ENCODE measurements around the gene IL1RN. TPM values are rescaled to one million over a fixed set of nuclear protein-coding genes. Genes with fewer than 3 reads are reported as not detected.

Gene IL1RN
- total RNA-seq, 1 donor from 2014 or later, result not detected

DNA sequence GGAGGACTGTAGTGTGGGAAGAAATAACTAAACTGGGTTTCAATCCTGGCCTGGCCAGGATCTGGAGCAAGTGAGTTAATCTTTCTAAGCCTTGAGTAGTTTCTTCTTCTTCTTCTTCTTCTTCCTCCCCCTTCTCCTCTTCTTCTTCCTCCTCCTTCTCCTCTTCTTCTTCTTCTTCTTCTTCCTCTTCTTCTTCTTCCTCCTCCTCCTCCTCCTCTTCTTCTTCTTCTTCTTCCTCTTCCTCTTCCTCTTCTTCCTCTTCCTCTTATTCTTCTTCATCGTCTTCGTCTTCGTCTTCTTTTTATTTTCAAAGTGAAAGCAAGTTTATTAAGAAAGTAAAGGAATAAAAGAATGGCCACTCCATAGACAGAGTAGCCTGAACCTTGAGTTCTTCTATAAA lies 6.5 kb upstream of the IL1RN start:
- DNase-seq (ENCODE audit: low spot score), result no peak
- Mint-ChIP-seq H3K9me3 (ENCODE audit: unreplicated experiment) (no peaks in the 10 kb centered on the region), H3K27ac (ENCODE audit: unreplicated experiment) (no peak overlapping the region), H3K4me3 (ENCODE audit: unreplicated experiment) (no peak overlapping the region), H3K36me3 (ENCODE audit: low read depth, unreplicated experiment) (no peaks in the 10 kb centered on the region), H3K27me3 (ENCODE audit: unreplicated experiment) (peaks cover 4% of the 10 kb centered on the region), H3K4me1 (ENCODE audit: unreplicated experiment) (peaks cover 18% of the 10 kb centered on the region)
- TF ChIP-seq, protein P1, sequence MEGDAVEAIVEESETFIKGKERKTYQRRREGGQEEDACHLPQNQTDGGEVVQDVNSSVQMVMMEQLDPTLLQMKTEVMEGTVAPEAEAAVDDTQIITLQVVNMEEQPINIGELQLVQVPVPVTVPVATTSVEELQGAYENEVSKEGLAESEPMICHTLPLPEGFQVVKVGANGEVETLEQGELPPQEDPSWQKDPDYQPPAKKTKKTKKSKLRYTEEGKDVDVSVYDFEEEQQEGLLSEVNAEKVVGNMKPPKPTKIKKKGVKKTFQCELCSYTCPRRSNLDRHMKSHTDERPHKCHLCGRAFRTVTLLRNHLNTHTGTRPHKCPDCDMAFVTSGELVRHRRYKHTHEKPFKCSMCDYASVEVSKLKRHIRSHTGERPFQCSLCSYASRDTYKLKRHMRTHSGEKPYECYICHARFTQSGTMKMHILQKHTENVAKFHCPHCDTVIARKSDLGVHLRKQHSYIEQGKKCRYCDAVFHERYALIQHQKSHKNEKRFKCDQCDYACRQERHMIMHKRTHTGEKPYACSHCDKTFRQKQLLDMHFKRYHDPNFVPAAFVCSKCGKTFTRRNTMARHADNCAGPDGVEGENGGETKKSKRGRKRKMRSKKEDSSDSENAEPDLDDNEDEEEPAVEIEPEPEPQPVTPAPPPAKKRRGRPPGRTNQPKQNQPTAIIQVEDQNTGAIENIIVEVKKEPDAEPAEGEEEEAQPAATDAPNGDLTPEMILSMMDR (IDR thresholded peaks at IDR 0.05; ENCODE audit: unreplicated experiment), result no peak

DNA sequence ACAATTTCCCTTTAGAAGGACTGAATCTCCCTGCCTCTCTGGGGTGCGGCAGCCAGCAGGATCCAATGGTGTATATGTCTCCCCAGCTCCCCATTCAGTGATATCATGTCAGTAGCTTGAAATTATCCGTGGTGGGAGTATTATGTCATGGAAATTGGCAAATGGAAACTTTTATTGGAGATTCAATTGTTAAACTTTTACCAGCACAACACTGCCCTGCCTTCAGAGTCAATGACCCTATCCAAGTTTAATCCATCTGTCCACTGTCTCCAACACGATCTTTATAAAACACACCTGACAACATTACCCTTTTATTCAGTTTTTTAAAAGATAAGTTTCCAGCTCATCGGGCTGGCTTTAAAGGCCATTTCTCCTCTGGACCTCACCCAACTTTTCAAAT lies 5.0 kb upstream of the IL1RN start:
- Mint-ChIP-seq H3K9me3 (ENCODE audit: unreplicated experiment) (no peaks in the 10 kb centered on the region), H3K27ac (ENCODE audit: unreplicated experiment) (no peak overlapping the region), H3K4me3 (ENCODE audit: unreplicated experiment) (no peak overlapping the region), H3K36me3 (ENCODE audit: low read depth, unreplicated experiment) (no peaks in the 10 kb centered on the region), H3K4me1 (ENCODE audit: unreplicated experiment) (peaks cover 30% of the 10 kb centered on the region), H3K27me3 (ENCODE audit: unreplicated experiment) (peaks cover 4% of the 10 kb centered on the region)
- TF ChIP-seq, protein P1 (IDR thresholded peaks at IDR 0.05; ENCODE audit: unreplicated experiment), result no peak
- no peak for DNase-seq (ENCODE audit: low spot score)

DNA sequence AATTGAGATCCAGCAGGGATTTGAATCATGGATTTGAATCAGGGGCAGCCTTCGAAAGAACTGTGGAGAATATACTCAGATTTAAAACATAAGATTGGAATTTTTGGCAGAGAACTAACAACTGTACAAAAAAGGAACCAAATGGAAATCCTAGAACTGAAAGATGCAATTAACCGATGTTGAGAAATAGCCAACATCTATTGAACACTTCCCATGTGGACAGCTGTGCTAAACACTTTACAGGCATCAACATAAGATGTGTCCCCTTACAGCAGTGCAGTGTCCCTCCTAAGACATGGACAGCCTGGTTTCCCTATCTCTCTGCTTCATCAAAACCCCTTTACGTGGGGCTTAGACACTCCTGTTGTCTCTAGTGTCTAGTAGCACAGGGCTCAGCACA lies 3.7 kb upstream of the IL1RN start:
- no peak for DNase-seq (ENCODE audit: low spot score)
- TF ChIP-seq, protein P1 (IDR thresholded peaks at IDR 0.05; ENCODE audit: unreplicated experiment), result no peak
- Mint-ChIP-seq H3K4me3 (ENCODE audit: unreplicated experiment) (no peak overlapping the region), H3K4me1 (ENCODE audit: unreplicated experiment) (peaks cover 30% of the 10 kb centered on the region), H3K27me3 (ENCODE audit: unreplicated experiment) (peaks cover 4% of the 10 kb centered on the region), H3K36me3 (ENCODE audit: low read depth, unreplicated experiment) (no peaks in the 10 kb centered on the region), H3K27ac (ENCODE audit: unreplicated experiment) (no peak overlapping the region), H3K9me3 (ENCODE audit: unreplicated experiment) (no peaks in the 10 kb centered on the region)

DNA sequence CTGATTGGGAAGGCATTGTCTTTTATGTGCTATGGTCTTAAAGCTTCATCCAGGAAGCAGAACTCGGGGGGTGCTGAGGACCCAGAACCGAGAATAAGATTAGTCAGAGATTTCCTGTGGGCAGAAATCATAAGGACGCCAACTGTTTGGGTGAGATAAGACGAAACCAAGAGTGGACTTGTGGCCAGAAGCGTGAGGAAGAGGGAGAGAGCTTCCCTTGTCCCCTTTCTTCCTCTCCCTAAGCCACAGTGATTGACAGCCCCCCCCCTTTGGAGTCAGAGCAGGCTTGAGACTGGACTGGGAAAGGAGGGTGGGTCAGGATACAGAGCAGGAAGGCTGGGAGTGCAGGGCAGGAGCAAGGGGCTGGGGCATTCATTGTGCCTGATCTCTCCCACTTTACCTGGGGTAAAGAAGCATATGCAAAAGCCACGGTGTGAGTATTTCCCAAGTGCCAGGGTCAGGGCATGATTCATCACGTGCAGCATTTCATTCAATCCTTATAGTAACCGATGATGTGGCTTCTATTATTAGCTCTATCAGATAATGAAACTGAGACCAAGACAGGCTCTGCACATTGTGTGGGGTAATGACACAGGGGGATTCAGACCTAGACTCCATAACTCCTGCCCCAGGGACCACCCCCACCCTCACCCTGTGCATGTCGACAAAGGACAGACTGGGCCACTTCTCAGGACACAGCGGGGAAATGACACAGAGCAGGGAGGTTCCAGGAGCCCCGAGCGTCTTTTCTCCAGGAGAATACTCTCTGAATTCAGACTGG lies 3.0 kb upstream of the IL1RN start:
- H3K36me3 Mint-ChIP-seq (ENCODE audit: low read depth, unreplicated experiment), result no peaks in the 10 kb centered on the region
- TF ChIP-seq, protein P1 (IDR thresholded peaks at IDR 0.05; ENCODE audit: unreplicated experiment), result no peak
- H3K9me3 Mint-ChIP-seq (ENCODE audit: unreplicated experiment), result no peaks in the 10 kb centered on the region
- no peak overlapping the region for H3K4me3 Mint-ChIP-seq (ENCODE audit: unreplicated experiment)
- no peak for DNase-seq (ENCODE audit: low spot score)
- peaks cover 30% of the 10 kb centered on the region for H3K4me1 Mint-ChIP-seq (ENCODE audit: unreplicated experiment)
- peaks cover 4% of the 10 kb centered on the region for H3K27me3 Mint-ChIP-seq (ENCODE audit: unreplicated experiment)
- H3K27ac Mint-ChIP-seq (ENCODE audit: unreplicated experiment), result peak overlapping the region; percentile 30

Data from endothelial cell (in vitro differentiated cells).